Measurements from ENCODE around the gene LPAR4. TPM values are rescaled to one million over a fixed set of nuclear protein-coding genes. Genes with fewer than 3 reads are reported as not detected.

LPAR4 gene
- total RNA-seq, 1 donor from 2014 or later = 0.80 TPM

Other genes starting within 250 kb of the LPAR4 start
- gene RTL3, start 88.4 kb upstream of the LPAR4 start, total RNA-seq = not detected
- gene P2RY10, start 197.7 kb downstream of the LPAR4 start, total RNA-seq = 1.8 TPM